AG04450 (cell line): ENCODE measurements around the gene MAJIN. TPM values are rescaled to one million over a fixed set of nuclear protein-coding genes. Genes with fewer than 3 reads are reported as not detected.

ENCODE experiments used
- CTCF ChIA-PET: fragments of 300-600, 350-600 bp; formaldehyde crosslinking; extraction: SDS; loops from one replicate; lab custom pipeline; 2022; ENCODE audit warnings: antibody characterized with exemption, inconsistent platforms; lab: Charles Lee
- POLR2A ChIA-PET: fragments of 350-600 bp; formaldehyde crosslinking; extraction: SDS; loops from one replicate; lab custom pipeline; 2021; ENCODE audit warnings: antibody characterized with exemption, inconsistent platforms; lab: Yijun Ruan, JAX
- DNase-seq: peaks from one replicate; pipeline ENCODE4 v3.0.0-alpha.2; 2011; ENCODE audit warnings: low read depth, low spot score
- H3K27ac ChIP-seq: one replicate; pipeline ENCODE4 v1.5.1; 2012; ENCODE audit warnings: low read depth, low read length, control low read depth
- H3K27me3 ChIP-seq: one replicate; pipeline ENCODE4 v1.6.0; 2012; ENCODE audit warnings: low read length; ENCODE audit not compliant: control insufficient read depth, insufficient read depth
- H3K4me3 ChIP-seq: 2 replicates; pipeline ENCODE4 v1.5.1; 2011; ENCODE audit warnings: mild to moderate bottlenecking, low read depth, low read length, control low read depth
- H3K9me3 ChIP-seq: 2 replicates; pipeline ENCODE4 v1.5.1; 2012; ENCODE audit warnings: low read length; ENCODE audit not compliant: control insufficient read depth, insufficient read depth
- CTCF ChIP-seq: IDR thresholded peaks from 2 replicates; pipeline ENCODE4 v1.5.1; 2011; ENCODE audit warnings: low read depth, low read length, control low read depth, inconsistent platforms
- polyA plus RNA-seq: library from polyadenylated mRNA; depleted of rRNA; stranded (reverse); fragments of >200 nt; gene quantifications from 2 replicates; pipeline ENCODE4 v1.2.3, GENCODE V29; 2011

The MAJIN gene
- polyA plus RNA-seq, 1 experiment: not detected

- DNase-seq: no peak
- ChIA-PET CTCF (no interaction called here), POLR2A (no interaction called here)
- TF ChIP-seq CTCF: no peak
- H3K27me3 ChIP-seq: no peaks in the 10 kb centered on the region
- H3K9me3 ChIP-seq: no peaks in the 10 kb centered on the region
- H3K27ac ChIP-seq: no peak overlapping the region
- no peak overlapping the region for H3K4me3 ChIP-seq
Observed at GRCh38 chr11:64932324-64932723, 39.6 kb downstream of the MAJIN start.

- Histone ChIP-seq H3K27ac (no peak overlapping the region), H3K4me3 (no peak overlapping the region), H3K9me3 (no peaks in the 10 kb centered on the region), H3K27me3 (no peaks in the 10 kb centered on the region)
- ChIA-PET CTCF (interaction anchor here (0.9 kb wide), 1 partner anchor 83 kb away, joined by 3 read pairs; the partner anchor contains the start of gene ARL2), POLR2A (no interaction called here)
- DNase-seq: no peak
- TF ChIP-seq CTCF: no peak
Observed at GRCh38 chr11:64931290-64931689, 40.6 kb downstream of the MAJIN start.

- Histone ChIP-seq H3K4me3 (no peak overlapping the region), H3K27ac (no peak overlapping the region), H3K9me3 (no peaks in the 10 kb centered on the region), H3K27me3 (no peaks in the 10 kb centered on the region)
- POLR2A ChIA-PET: no interaction called here
- DNase-seq: no peak
- no peak for TF ChIP-seq CTCF
- CTCF ChIA-PET: interaction anchor here (0.6 kb wide), 1 partner anchor 40 kb away, joined by 17 read pairs; no protein-coding TSS in a partner anchor
Observed at GRCh38 chr11:64930340-64930739, 41.6 kb downstream of the MAJIN start.

- ChIA-PET POLR2A (no interaction called here), CTCF (no interaction called here)
- TF ChIP-seq CTCF: no peak
- no peak overlapping the region for H3K4me3 ChIP-seq
- no peaks in the 10 kb centered on the region for H3K27me3 ChIP-seq
- H3K27ac ChIP-seq: no peak overlapping the region
- no peak for DNase-seq
- no peaks in the 10 kb centered on the region for H3K9me3 ChIP-seq
Observed at GRCh38 chr11:64929625-64930024, 42.3 kb downstream of the MAJIN start.

GRCh38 chr11:64928957-64929356 lies 43.0 kb downstream of the MAJIN start:
- CTCF ChIA-PET: no interaction called here
- no peak overlapping the region for H3K4me3 ChIP-seq
- DNase-seq: no peak
- no peak for TF ChIP-seq CTCF
- H3K9me3 ChIP-seq: no peaks in the 10 kb centered on the region
- POLR2A ChIA-PET: no interaction called here
- no peak overlapping the region for H3K27ac ChIP-seq
- H3K27me3 ChIP-seq: no peaks in the 10 kb centered on the region
